Choroid plexus epithelial cell (primary cell): ENCODE measurements around the gene ESR2.

ENCODE experiments used
- DNase-seq: peaks from one replicate; pipeline ENCODE4 v3.0.0-alpha.2; 2010; ENCODE audit warnings: low read depth
- H3K4me3 ChIP-seq: 2 replicates; pipeline ENCODE4 v1.5.1; 2011; ENCODE audit warnings: low read depth, mild to moderate bottlenecking, control low read depth, low read length, moderate library complexity
- TF ChIP-seq, protein P1 (sequence below): conservative IDR thresholded peaks from 2 replicates; pipeline ENCODE4 v1.5.1; 2011; ENCODE audit warnings: low read depth, mild to moderate bottlenecking, control low read depth, inconsistent platforms, low read length, moderate library complexity

The ESR2 gene

DNA sequence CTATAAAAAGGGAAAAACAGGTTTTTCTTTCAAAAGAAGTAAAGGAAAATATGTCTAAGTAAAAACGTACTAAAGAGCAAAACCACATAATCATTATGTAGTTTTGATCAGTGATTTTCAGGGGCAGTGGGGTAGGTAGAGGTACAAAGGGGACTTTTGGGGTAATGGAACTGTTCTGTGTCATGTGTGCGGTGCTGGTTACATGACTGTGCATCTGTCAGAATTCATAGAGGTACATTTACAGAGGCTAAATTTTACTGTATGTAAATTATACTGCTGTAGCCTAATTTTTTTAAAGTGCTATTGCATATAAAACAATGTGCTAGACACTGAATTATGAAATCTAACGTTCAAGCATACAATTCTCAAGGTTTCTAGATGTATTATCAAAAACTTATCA lies 2.0 kb downstream of the ESR2 start:
- DNase-seq: no peak
- no peak overlapping the region for H3K4me3 ChIP-seq
- TF ChIP-seq, protein P1, sequence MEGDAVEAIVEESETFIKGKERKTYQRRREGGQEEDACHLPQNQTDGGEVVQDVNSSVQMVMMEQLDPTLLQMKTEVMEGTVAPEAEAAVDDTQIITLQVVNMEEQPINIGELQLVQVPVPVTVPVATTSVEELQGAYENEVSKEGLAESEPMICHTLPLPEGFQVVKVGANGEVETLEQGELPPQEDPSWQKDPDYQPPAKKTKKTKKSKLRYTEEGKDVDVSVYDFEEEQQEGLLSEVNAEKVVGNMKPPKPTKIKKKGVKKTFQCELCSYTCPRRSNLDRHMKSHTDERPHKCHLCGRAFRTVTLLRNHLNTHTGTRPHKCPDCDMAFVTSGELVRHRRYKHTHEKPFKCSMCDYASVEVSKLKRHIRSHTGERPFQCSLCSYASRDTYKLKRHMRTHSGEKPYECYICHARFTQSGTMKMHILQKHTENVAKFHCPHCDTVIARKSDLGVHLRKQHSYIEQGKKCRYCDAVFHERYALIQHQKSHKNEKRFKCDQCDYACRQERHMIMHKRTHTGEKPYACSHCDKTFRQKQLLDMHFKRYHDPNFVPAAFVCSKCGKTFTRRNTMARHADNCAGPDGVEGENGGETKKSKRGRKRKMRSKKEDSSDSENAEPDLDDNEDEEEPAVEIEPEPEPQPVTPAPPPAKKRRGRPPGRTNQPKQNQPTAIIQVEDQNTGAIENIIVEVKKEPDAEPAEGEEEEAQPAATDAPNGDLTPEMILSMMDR: no peak

DNA sequence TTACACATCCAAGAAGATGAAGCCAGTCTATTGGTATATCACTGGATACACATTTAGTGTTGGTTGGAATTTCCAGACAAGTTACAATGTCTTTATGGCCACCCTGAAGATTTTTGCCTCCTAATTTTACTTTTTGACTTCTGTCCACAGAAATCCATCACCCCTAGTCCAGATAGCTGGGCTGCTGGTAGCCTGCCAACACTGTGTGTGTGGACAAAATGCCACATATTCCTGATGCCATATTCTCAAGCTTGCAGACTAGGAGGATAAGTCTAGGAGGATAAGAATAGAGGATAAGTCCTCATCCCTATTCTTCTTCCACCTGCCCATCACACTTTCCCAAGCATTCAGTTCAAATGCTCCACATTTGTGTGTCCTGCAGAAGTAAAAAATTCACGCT lies 4.6 kb downstream of the ESR2 start:
- H3K4me3 ChIP-seq: no peak overlapping the region
- TF ChIP-seq, protein P1: no peak
- no peak for DNase-seq

DNA sequence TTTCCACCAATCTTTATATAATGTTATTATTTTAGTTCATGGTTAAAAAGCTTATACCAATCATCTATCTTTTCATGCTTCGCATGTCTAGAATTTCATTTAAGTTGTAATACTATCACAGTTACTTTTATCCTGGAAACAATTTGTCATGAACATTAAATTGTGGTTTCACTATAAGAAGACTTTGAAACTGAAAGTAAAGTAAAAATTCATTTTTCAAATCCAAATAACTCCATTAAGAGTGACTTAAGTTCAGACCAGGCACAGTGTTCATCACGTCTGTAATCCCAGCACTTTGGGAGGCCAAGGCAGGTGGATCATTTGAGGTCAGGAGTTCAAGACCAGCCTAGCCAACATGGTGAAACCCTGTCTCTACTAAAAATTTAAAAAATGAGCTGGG lies 12.4 kb downstream of the ESR2 start:
- H3K4me3 ChIP-seq: no peak overlapping the region
- TF ChIP-seq, protein P1: no peak
- DNase-seq: peak; percentile 15

DNA sequence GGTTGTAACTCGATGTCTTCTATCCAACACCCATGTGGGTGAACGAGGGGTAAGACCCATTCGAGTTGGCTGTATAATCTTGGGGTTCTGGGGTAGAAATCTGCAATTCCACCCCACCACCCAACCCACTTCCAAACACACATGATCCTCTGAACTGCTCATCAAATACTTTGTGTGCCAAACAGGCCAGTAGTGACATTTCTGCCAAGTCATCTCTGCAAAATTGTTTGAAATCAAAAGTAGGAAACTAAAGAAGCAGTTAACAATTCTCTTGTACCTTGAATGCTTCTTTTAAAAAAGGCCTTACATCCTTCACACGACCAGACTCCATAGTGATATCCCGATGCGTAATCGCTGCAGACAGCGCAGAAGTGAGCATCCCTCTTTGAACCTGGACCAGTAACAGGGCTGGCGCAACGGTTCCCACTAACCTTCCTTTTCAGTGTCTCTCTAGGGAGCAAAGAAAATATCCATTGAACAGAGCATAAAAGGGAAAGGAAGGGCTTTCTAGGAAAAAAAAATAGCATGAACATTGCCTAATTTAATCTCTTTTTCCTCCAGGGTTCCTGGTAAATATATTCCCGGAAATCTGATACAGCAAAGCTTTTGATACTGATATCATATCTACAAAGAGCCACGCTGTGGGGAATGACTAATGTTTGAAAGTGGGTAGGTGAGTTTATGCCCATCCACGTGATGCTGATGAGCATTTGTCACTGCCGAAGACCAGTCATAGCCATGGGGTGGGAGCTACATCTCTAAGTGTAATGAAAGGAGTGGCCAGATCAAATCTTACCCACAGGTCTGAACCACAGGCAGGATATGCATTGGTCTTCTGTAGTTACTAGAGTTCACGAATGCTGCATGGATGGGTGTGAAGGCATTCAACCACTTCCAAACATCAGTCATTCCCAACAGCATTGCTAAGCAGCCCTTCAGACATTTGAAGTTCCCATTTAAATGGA lies 14.2 kb downstream of the ESR2 start:
- H3K4me3 ChIP-seq: no peak overlapping the region
- TF ChIP-seq, protein P1: no peak
- peak; percentile 12 for DNase-seq

DNA sequence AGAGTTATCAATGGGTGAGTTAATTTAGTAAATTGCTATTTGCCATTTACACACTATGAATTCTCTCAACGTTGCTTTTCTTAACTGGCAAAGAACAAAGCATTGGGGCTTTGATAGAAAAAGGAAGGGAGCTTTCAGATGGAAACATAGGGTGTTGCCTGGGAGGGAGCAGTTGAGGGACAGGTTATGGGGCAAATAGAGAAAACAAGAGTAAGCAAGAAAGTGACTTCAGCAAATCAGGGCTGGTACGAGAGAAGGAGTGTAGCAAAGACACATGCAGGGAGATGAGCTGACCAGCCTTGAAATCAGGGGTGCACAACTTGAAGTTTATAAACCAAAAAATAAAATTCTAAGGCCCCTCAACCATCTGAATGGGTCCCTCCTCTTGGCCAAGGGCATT lies 15.7 kb downstream of the ESR2 start:
- no peak overlapping the region for H3K4me3 ChIP-seq
- TF ChIP-seq, protein P1: no peak
- no peak for DNase-seq

DNA sequence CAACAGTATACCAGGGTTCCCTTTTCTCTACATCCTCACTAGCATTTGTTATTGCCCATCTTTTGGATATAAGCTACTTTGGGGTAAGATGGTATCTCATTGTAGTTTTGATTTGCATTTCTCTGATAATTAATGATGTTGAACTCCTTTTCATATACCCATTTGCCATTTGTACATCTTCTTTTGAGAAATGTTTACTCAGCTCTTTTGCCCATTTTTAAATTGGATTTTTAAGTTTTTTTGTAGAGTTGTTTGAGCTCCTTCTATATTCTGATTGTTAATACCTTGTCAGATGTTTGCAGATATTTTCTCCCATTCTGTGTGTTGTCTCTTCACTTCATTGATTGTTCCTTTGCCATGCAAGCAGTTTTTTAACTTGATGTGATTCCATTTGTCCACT lies 22.2 kb downstream of the ESR2 start:
- H3K4me3 ChIP-seq: no peak overlapping the region
- TF ChIP-seq, protein P1: no peak

DNA sequence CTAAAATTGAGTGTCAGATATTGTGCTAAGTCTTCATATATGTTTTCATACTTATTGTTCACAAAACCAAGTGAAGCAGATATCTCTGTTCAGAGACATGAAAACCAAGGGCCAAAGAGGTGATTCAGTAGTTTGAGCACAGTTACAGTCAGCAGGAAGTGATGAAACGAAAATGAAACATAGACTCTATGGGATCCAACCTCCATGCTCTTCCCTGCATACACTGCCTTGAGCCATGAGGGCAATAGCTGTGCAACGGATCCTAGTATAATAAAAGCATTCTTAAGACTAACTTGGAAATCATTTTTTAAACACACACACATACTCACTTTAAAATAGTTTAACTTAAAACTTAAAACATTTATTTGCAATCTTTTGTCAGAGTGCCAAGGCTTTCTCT lies 27.9 kb downstream of the ESR2 start:
- no peak overlapping the region for H3K4me3 ChIP-seq
- TF ChIP-seq, protein P1: no peak
- DNase-seq: peak; percentile 63

More for the DNA sequence above, 22.2 kb downstream of the ESR2 start:
- no peak for DNase-seq
